Activated CD8-positive, alpha-beta memory T cell treated with anti-CD3 and anti-CD28 coated beads, Interleukin-2, amount 50 U/mL, for 24 hours (primary cell): ENCODE results near the gene TNNT2.

Experiments used
- DNase-seq: peaks from one replicate; pipeline ENCODE4 v3.0.0-alpha.2; 2020; ENCODE audit errors: extremely low read depth

The TNNT2 gene

GRCh38 chr1:201316556-201316955 is 60.9 kb downstream of the TNNT2 start:
- no peak for DNase-seq

DNA sequence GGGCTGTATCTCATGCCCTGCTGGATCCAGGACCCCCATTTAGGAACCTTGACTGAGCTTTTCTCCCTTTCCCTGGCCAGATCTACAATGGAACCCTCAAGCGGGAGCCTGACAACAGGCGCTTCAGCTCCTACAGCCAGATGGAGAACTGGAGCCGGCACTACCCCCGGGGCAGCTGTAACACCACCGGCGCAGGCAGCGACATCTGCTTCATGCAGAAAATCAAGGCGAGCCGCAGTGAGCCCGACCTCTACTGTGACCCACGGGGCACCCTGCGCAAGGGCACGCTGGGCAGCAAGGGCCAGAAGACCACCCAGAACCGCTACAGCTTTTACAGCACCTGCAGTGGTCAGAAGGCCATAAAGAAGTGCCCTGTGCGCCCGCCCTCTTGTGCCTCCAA is 64.4 kb downstream of the TNNT2 start:
- no peak for DNase-seq

DNA sequence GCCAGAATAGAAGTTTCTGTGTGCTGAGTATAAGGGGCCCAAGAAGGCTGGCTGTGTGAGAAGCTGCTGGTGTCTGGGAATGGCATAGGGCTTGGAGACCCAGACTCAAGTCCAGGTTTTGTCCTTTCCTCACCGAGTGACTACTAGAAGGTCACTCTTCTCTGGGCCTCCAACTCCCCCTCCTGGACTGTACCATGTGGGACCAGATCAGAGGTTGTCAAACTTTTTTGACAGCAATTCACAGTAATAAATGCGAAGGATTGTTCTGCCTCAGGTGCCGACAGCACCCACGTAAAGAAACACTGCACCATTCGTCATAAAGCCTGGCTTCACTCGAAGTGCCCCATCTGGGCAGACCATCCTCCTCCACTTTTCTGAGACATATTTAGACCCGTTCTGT is 65.2 kb downstream of the TNNT2 start:
- DNase-seq: no peak

DNA sequence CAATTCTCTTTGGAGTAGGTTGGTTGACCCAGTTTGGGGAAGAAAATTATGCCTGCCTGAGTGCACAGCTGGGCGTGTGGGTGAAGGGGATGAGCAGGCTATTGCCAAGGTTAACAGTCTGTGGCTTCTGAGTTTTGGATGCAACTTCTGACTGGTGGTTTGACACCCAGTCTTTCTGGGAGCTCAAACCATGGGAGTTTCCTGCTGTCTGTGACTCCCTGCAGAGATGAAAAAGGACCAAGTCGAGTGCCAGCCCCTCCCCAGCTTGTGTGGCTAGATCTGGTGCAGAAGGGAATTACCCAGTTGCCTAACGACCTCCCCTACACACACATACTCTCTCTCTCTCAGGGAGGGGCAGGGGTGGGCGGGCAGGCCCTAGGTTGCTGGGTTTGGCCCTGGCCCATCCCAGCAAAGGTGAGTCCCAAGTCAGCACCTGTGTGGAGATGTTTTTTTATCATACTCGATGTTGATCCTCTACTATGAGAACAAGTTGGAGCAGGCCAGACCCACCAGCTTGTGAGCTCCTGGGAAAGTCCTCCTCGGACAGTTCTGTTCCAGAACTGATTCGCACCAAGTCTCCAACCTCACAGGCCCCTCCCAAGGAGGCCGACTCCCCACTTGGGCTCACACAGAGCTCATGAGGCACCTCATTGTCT is 66.0 kb downstream of the TNNT2 start:
- no peak for DNase-seq

DNA sequence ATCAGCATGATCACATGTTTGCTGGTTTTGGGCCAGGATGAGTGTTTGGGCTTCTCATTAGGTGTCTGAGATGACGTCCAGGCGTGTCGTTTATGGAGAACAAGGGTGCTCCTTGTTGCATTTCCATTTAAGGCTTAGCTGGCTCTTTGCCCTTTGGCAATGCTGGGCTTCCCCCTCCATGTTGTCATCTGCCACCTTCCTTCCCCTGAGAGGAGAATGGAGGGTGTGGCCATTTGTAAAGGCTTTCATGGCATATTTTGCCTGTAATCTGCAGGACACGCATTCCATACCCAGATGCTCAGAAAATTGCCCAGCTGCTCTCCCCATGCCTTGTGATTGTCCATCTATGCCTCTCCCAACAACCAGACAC is 66.5 kb downstream of the TNNT2 start:
- DNase-seq: no peak

- no peak for DNase-seq
Measured at GRCh38 chr1:201310251-201310985, 67.1 kb downstream of the TNNT2 start.

GRCh38 chr1:201309416-201309815 is 68.1 kb downstream of the TNNT2 start:
- DNase-seq: no peak
